GM23248 (cell line): ENCODE data around the gene FDXR.

Experiments used
- EZH2 ChIP-seq: fragments of 200-600 bp; sonication (generic); IDR thresholded peaks from 2 replicates; pipeline ENCODE4 v1.6.1; 2018; ENCODE audit warnings: antibody characterized with exemption, mild to moderate bottlenecking; ENCODE audit not compliant: insufficient read depth, poor library complexity, severe bottlenecking
- EZH2phosphoT487 ChIP-seq: fragments of 200-600 bp; sonication (generic); IDR thresholded peaks from 2 replicates; pipeline ENCODE4 v1.6.1; 2018; ENCODE audit warnings: antibody characterized with exemption, moderate library complexity, mild to moderate bottlenecking, low read depth; ENCODE audit not compliant: insufficient read depth

GRCh38 chr17:74860229-74860871 is 12.4 kb downstream of the FDXR start:
- TF ChIP-seq EZH2 (peak; percentile 98), EZH2phosphoT487 (0 out of 2 replicates have a peak, but pooled peaks have one; percentile 84)
